Myocyte (in vitro differentiated cells): ENCODE measurements around the gene ZIM2. TPM values are rescaled to one million over a fixed set of nuclear protein-coding genes. Genes with fewer than 3 reads are reported as not detected.

Source experiments
- DNase-seq: peaks from one replicate; pipeline ENCODE4 v3.0.0-alpha.2; 2012; ENCODE audit warnings: low read depth
- total RNA-seq: library from RNA; depleted of rRNA; stranded (reverse); fragments of >200 nt; gene quantifications from 2 replicates; pipeline ENCODE4 v1.2.3, GENCODE V29; 2014

Gene ZIM2
- total RNA-seq, 1 donor from 2014 or later = not detected

DNA sequence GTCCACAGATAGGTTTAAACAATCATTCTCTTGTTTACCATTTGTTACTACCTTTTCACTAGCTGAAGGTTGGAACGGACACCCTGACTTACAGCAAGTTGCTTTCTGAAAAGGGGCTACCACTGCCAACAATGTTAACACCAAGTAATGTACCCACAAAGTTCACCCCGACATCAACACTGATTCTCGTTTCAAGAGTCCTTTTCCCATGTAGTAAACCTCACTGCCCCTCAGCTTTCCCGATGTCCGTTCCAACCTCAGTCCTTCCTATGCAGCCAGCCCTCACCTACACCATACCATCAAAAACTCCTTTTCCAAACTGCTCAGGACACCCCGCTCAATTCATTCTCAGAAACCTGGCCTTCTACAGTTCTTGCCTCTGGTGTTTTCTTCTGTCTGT lies 29.0 kb downstream of the ZIM2 start:
- DNase-seq = no peak

GRCh38 chr19:56810260-56810659 lies 30.3 kb downstream of the ZIM2 start:
- no peak for DNase-seq

- no peak for DNase-seq
These were observed 31.7 kb downstream of the ZIM2 start for GRCh38 chr19:56808717-56809392.

DNA sequence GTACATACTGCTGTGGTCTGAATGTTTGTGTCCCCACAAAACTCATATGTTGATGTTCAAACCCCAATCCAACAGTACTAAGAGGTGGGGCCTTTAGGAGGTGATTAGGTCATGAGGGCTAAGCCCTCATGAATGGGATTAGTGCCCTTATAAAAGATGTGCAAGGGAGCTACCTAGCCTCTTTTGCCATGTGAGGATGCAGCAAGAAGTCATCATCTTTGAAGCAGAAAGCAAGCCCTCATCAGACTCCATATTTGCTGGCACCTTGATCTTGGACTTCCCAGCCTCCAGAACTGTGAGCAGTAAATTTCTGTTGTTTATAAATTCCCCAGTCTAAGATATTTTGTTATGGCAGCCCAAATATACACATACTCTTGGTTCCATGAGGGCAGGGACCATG lies 33.9 kb downstream of the ZIM2 start:
- DNase-seq = no peak

DNA sequence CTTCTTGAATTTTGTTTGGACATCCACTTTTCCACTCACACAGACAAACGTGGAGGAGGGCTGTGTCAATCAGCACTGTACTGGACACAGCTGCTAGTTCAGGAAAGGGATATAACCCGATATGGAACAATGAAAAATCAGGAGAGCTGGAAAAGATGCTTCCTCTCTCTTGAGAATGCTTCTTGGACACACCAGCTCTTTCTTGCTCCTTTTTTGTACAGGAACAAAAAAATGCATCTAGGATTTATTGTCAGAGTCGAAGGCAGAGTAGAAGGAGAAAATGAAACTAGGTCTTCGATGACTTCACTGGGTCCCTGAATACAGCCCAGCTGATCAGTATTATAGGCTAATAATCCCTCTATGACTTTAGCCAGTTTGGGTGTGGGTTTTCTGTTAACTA lies 62.2 kb downstream of the ZIM2 start:
- no peak for DNase-seq

- no peak for DNase-seq
These were observed 70.9 kb downstream of the ZIM2 start for GRCh38 chr19:56769650-56770049.

GRCh38 chr19:56765137-56765536 lies 75.4 kb downstream of the ZIM2 start:
- no peak for DNase-seq

- no peak for DNase-seq
These were observed 76.3 kb downstream of the ZIM2 start for GRCh38 chr19:56764196-56764695.

DNA sequence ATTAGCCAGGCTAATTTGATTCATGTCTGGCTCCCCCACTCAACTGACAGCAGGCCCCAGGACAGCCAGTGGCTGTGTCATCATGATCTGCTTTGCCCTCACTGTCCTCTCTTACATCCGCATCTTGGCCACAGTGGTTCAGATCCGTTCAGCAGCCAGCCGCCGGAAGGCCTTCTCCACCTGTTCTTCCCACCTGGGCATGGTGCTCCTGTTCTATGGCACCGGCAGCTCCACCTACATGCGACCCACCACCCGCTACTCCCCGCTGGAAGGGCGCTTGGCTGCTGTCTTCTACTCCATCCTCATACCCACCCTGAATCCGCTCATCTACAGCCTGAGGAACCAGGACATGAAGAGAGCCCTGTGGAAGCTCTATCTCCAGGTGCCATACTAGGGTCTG lies 79.7 kb downstream of the ZIM2 start:
- no peak for DNase-seq

DNA sequence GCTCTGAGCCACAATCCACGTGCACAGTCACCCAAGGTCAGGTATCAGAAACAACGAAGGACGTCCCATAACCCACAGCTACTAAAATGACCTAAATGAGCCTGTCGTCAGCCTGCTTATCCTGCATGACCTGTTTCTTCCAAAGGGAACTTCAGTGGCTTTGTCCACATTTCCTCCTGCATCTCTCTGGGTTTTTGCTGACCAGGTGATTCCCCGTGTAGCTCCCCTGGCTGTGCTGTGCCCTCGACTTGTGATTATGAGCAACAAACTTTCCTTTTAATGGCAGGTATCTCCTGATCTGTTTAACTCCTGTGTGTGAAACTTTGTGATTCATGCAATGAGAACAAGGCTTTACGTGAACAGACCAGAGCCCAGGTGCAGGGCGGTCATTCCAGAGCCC lies 81.0 kb downstream of the ZIM2 start:
- no peak for DNase-seq

- no peak for DNase-seq
These were observed 89.4 kb downstream of the ZIM2 start for GRCh38 chr19:56751078-56751489.

DNA sequence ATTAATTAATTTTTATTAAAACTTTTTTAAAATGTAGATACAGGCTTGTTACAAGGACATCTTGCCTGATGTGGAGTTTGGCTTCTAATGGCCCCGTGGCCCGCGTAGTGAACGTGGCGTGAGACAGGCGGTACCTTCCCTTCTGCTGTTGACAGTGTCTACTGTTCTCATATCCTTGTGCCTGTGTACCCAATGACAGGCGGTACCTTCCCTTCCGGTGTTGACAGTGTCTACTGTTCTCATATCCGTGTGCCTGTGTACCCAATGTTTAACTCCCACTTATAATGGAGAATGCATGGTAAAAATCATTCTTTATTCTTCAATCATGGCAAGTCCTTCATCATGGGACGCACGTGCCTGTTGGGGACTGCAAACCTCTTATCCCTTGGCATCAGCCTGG lies 89.9 kb downstream of the ZIM2 start:
- no peak for DNase-seq

DNA sequence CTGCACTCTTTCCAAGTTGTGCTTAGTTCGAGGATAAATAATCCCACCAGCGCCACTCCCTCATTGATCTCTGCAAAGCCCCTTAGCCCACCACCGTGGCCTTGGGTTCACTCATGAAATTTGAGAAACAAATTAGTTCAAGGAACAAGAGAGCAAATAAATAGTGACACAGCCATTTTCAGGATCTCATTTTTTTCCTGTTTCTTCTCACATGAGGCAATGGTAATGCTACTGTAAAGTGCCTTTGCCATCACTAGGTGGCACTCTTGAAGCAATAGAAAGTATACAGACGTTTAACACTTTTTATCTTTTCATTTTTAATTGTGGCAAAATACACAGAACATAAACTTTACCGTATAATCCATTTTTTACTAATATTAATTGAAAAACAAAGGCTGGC lies 92.1 kb downstream of the ZIM2 start:
- peak; percentile 22 for DNase-seq

GRCh38 chr19:56746367-56746766 lies 94.2 kb downstream of the ZIM2 start:
- DNase-seq = no peak

DNA sequence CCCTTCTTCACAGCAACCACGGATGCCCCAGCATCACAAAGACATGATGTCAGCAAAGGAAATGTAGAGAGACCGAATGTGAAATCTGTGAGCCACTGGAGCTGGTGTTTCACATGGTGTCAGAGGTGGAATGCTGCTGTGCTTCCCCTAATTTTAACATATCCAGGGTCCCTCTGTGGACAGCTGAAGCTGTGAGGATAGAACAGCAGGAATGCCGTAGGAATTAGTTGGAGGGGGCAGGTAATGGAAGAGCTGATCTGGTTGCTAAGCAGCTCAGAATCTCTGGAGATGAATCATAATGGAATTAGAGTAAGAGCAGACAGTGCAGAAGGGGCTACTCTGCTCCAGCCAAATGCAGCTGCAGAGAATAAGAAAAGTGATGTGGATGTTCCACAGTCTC lies 100.0 kb downstream of the ZIM2 start:
- no peak for DNase-seq

DNA sequence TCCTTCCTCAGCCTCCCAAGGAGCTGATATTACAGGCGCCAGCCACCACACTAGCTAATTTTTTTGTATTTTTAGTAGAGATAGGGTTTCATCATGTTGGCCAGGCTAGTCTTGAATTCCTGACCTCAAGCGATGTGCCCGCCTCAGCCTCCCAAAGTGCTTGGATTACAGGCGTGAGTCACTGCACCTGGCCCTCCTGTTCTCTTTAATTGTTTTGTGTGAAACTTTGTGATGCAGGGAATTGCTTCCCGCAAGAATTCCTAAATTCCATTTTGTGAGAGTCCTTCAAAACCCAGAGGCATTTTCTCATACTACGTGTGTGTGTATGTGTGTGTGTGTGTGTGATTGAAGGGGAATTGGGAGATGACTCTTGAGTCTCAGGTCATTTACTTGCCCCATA lies 104.0 kb downstream of the ZIM2 start:
- no peak for DNase-seq

- no peak for DNase-seq
These were observed 107.5 kb downstream of the ZIM2 start for GRCh38 chr19:56732976-56733375.

GRCh38 chr19:56727677-56728076 lies 112.8 kb downstream of the ZIM2 start:
- no peak for DNase-seq

DNA sequence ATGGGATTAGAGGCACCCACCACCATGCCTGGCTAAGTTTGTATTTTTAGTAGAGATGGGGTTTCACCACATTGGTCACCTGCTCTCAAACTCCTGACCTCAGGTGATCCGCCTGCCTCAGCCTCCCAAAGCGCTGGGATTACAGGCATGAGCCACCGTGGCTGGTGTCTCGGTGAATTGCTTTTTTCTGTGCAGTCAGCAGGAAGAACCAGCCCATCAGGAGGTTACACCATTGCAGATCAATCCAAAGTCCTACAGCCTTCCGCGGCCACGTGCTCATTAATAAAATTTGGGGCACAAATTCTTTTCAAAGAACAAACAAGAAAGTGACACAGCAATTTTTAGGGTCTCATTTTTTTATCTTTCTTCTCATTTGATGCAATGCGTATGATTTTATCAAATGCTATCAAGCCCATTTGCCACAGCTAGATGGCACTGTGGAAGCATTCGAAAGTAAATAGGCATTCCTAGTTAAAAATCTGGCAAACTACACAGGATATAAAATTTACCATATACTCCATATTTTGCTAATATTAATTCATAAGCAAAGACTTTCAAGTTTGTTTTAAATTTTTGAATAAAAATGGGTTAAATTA lies 114.6 kb downstream of the ZIM2 start:
- DNase-seq = no peak
